IPS DF 19.7 (cell line): Measurements from ENCODE around the gene TNRC18.
"Not testable (repeated sequence)": the region's sequence is repeated elsewhere in the genome, so short reads cannot be mapped to it uniquely, and the experiment has no call there.

Experiments used
- DNase-seq: peaks from one replicate; pipeline ENCODE4 v3.0.0-alpha.2; 2013; ENCODE audit warnings: low read depth, low spot score

Gene TNRC18

GRCh38 chr7:5350600-5351385 lies 72.8 kb downstream of the TNRC18 start:
- DNase-seq = no peak

GRCh38 chr7:5350174-5350463 lies 73.5 kb downstream of the TNRC18 start:
- no peak for DNase-seq

GRCh38 chr7:5349437-5350173 lies 74.0 kb downstream of the TNRC18 start:
- no peak for DNase-seq

- no peak for DNase-seq
These were observed 74.6 kb downstream of the TNRC18 start for GRCh38 chr7:5349005-5349380.

- DNase-seq = no peak
These were observed 75.3 kb downstream of the TNRC18 start for GRCh38 chr7:5348134-5349004.

- DNase-seq = no peak
These were observed 78.0 kb downstream of the TNRC18 start for GRCh38 chr7:5345671-5346070.

GRCh38 chr7:5345171-5345570 lies 78.5 kb downstream of the TNRC18 start:
- DNase-seq = no peak

- DNase-seq = no peak
These were observed 79.3 kb downstream of the TNRC18 start for GRCh38 chr7:5344342-5344741.

- no peak for DNase-seq
These were observed 79.8 kb downstream of the TNRC18 start for GRCh38 chr7:5343884-5344283.

GRCh38 chr7:5342631-5343030 lies 81.0 kb downstream of the TNRC18 start:
- no peak for DNase-seq

GRCh38 chr7:5339955-5340354 lies 83.7 kb downstream of the TNRC18 start:
- DNase-seq = no peak

GRCh38 chr7:5337047-5337446 lies 86.6 kb downstream of the TNRC18 start:
- no peak for DNase-seq

GRCh38 chr7:5334671-5335070 lies 89.0 kb downstream of the TNRC18 start:
- DNase-seq = no peak

GRCh38 chr7:5333121-5334045 lies 90.3 kb downstream of the TNRC18 start:
- DNase-seq = no peak

GRCh38 chr7:5332579-5332978 lies 91.1 kb downstream of the TNRC18 start:
- DNase-seq = no peak

GRCh38 chr7:5330288-5330687 lies 93.3 kb downstream of the TNRC18 start:
- DNase-seq = no peak

- no peak for DNase-seq
These were observed 98.7 kb downstream of the TNRC18 start for GRCh38 chr7:5324961-5325360.

- DNase-seq = not testable (repeated sequence)
These were observed 99.5 kb downstream of the TNRC18 start for GRCh38 chr7:5323800-5324781.

GRCh38 chr7:5322621-5323410 lies 100.8 kb downstream of the TNRC18 start:
- no peak for DNase-seq
